Measurements from ENCODE around the gene NCAPD2. TPM values are rescaled to one million over a fixed set of nuclear protein-coding genes. Genes with fewer than 3 reads are reported as not detected.

The NCAPD2 gene
- total and polyA plus RNA-seq, 2 donors (not counting 1 experiment from before 2014, with no cell fraction given): 19.9 to 42.1 TPM

DNA sequence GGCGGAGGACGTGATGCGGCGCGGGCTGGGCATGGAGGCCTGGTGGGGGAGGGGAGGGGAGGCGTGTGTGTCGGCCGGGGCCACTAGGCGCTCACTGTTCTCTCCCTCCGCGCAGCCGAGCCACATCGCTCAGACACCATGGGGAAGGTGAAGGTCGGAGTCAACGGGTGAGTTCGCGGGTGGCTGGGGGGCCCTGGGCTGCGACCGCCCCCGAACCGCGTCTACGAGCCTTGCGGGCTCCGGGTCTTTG, 40.7 kb downstream of the NCAPD2 start:
- H3K4me2 ChIP-seq (replicated peaks; ENCODE audit: low read depth, low read length, poor library complexity, severe bottlenecking): peak overlapping the region; percentile 98
- ATAC-seq (ENCODE audit: low read depth): peak; percentile 59
- H3K9me3 ChIP-seq (ENCODE audit: control extremely low read depth in 1 of 3, control insufficient read depth in 2 of 3, insufficient read depth in 1 of 3, low read length in 2 of 3): no peaks in the 10 kb centered on the region
- TF ChIP-seq, protein P1, sequence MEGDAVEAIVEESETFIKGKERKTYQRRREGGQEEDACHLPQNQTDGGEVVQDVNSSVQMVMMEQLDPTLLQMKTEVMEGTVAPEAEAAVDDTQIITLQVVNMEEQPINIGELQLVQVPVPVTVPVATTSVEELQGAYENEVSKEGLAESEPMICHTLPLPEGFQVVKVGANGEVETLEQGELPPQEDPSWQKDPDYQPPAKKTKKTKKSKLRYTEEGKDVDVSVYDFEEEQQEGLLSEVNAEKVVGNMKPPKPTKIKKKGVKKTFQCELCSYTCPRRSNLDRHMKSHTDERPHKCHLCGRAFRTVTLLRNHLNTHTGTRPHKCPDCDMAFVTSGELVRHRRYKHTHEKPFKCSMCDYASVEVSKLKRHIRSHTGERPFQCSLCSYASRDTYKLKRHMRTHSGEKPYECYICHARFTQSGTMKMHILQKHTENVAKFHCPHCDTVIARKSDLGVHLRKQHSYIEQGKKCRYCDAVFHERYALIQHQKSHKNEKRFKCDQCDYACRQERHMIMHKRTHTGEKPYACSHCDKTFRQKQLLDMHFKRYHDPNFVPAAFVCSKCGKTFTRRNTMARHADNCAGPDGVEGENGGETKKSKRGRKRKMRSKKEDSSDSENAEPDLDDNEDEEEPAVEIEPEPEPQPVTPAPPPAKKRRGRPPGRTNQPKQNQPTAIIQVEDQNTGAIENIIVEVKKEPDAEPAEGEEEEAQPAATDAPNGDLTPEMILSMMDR (IDR thresholded peaks at IDR 0.05): no peak
- TF ChIP-seq EZH2 (IDR thresholded peaks at IDR 0.05; ENCODE audit: borderline replicate concordance, insufficient read depth, low read depth, low read length, poor library complexity, severe bottlenecking): no peak
- H3K4me1 ChIP-seq (ENCODE audit: control insufficient read depth in 2 of 2, insufficient read depth in 2 of 2, low read length in 2 of 2): peaks cover 27 to 40% of the 10 kb centered on the region in 2 donors
- peak overlapping the region; percentile 93 for H2AFZ ChIP-seq (ENCODE audit: insufficient read depth, low read depth, low read length, poor library complexity, severe bottlenecking)
- POLR2A ChIA-PET: interaction anchor here (0.7 to 5.4 kb wide), 11 partner anchors 20 to 317 kb away, joined by 3 to 39 read pairs (median 6); partner anchors contain the start of genes CD27, CDCA3, COPS7A and MRPL51
- H4K20me1 ChIP-seq (ENCODE audit: control insufficient read depth, insufficient read depth, low read length, poor library complexity, severe bottlenecking): peaks cover 31% of the 10 kb centered on the region
- H3K79me2 ChIP-seq (ENCODE audit: control insufficient read depth, insufficient read depth, low read length): peaks cover 10% of the 10 kb centered on the region
- peak overlapping the region; percentile 74 to 80 for H3K27ac ChIP-seq (ENCODE audit: low read length in 2 of 2)
- WGBS (ENCODE audit: insufficient coverage): 1% methylated on average over 24 of the region's 25 CpGs
- Mint-ChIP-seq H3K9me3 (ENCODE audit: insufficient read depth) (no peaks in the 10 kb centered on the region), H3K4me3 (peak overlapping the region; percentile 99), H3K27ac (peak overlapping the region; percentile 98), H3K4me1 (peaks cover 52% of the 10 kb centered on the region), H3K27me3 (no peaks in the 10 kb centered on the region)
- H3K9ac ChIP-seq (ENCODE audit: low read length): peak overlapping the region; percentile 88
- no peaks in the 10 kb centered on the region for H3K27me3 ChIP-seq (replicated peaks in 1 of 4; ENCODE audit: control extremely low read depth in 1 of 4, control insufficient read depth in 3 of 4, insufficient read depth in 4 of 4, low read length in 3 of 4)
- intact Hi-C loops (cut with micrococcal nuclease): loop anchor here (1.0 to 2.0 kb wide), 4 partner anchors 20 to 111 kb away; partner anchors contain the start of genes MRPL51 and VAMP1
- H3K4me3 ChIP-seq (ENCODE audit: control extremely low read depth in 1 of 5, extremely low read depth in 1 of 5, insufficient read depth in 1 of 5, low read depth in 2 of 5, low read length in 4 of 5): peak overlapping the region; percentile 71 to 97 (median 92)
- CTCF ChIA-PET: interaction anchor here (0.6 to 7.0 kb wide), 15 partner anchors 17 to 339 kb away, joined by 3 to 222 read pairs (median 4); partner anchors contain the start of genes COPS7A, MLF2 and VAMP1
- peaks cover 0 to 45% of the 10 kb centered on the region in 2 experiments for H3K36me3 ChIP-seq (replicated peaks in 1 of 2; ENCODE audit: control extremely low read depth in 1 of 2, control insufficient read depth in 1 of 2, extremely low read depth in 1 of 2, insufficient read depth in 2 of 2, low read length in 1 of 2)
- DNase-seq: no peak

DNA sequence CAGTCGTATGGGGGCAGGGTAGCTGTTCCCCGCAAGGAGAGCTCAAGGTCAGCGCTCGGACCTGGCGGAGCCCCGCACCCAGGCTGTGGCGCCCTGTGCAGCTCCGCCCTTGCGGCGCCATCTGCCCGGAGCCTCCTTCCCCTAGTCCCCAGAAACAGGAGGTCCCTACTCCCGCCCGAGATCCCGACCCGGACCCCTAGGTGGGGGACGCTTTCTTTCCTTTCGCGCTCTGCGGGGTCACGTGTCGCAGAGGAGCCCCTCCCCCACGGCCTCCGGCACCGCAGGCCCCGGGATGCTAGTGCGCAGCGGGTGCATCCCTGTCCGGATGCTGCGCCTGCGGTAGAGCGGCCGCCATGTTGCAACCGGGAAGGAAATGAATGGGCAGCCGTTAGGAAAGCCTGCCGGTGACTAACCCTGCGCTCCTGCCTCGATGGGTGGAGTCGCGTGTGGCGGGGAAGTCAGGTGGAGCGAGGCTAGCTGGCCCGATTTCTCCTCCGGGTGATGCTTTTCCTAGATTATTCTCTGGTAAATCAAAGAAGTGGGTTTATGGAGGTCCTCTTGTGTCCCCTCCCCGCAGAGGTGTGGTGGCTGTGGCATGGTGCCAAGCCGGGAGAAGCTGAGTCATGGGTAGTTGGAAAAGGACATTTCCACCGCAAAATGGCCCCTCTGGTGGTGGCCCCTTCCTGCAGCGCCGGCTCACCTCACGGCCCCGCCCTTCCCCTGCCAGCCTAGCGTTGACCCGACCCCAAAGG, 41.2 kb downstream of the NCAPD2 start:
- no peaks in the 10 kb centered on the region for H3K27me3 Mint-ChIP-seq
- Histone ChIP-seq H3K4me1 (ENCODE audit: control insufficient read depth in 2 of 2, insufficient read depth in 2 of 2, low read length in 2 of 2) (peaks cover 30 to 45% of the 10 kb centered on the region in 2 donors), H3K79me2 (ENCODE audit: control insufficient read depth, insufficient read depth, low read length) (peaks cover 10% of the 10 kb centered on the region), H3K9me3 (ENCODE audit: control extremely low read depth in 1 of 3, control insufficient read depth in 2 of 3, insufficient read depth in 1 of 3, low read length in 2 of 3) (no peaks in the 10 kb centered on the region), H3K27me3 (replicated peaks in 1 of 4; ENCODE audit: control extremely low read depth in 1 of 4, control insufficient read depth in 3 of 4, insufficient read depth in 4 of 4, low read length in 3 of 4) (no peaks in the 10 kb centered on the region), H2AFZ (ENCODE audit: insufficient read depth, low read depth, low read length, poor library complexity, severe bottlenecking) (peak overlapping the region; percentile 93), H4K20me1 (ENCODE audit: control insufficient read depth, insufficient read depth, low read length, poor library complexity, severe bottlenecking) (peaks cover 31% of the 10 kb centered on the region), H3K4me3 (ENCODE audit: control extremely low read depth in 1 of 5, extremely low read depth in 1 of 5, insufficient read depth in 1 of 5, low read depth in 2 of 5, low read length in 4 of 5) (peak overlapping the region; percentile 71 to 97 (median 92)), H3K4me2 (replicated peaks; ENCODE audit: low read depth, low read length, poor library complexity, severe bottlenecking) (peak overlapping the region; percentile 98), H3K36me3 (replicated peaks in 1 of 2; ENCODE audit: control extremely low read depth in 1 of 2, control insufficient read depth in 1 of 2, extremely low read depth in 1 of 2, insufficient read depth in 2 of 2, low read length in 1 of 2) (peaks cover 0 to 40% of the 10 kb centered on the region in 2 experiments), H3K9ac (ENCODE audit: low read length) (peak overlapping the region; percentile 88), H3K27ac (ENCODE audit: low read length in 2 of 2) (peak overlapping the region; percentile 74 to 80)
- ATAC-seq (ENCODE audit: low read depth) (peak; percentile 18), DNase-seq (peak; percentile 72)
- intact Hi-C loops (cut with micrococcal nuclease): loop anchor here (1.0 to 5.0 kb wide), 5 partner anchors 20 to 248 kb away; partner anchors contain the start of genes MRPL51 and VAMP1
- peaks cover 57% of the 10 kb centered on the region for H3K4me1 Mint-ChIP-seq
- TF ChIP-seq, protein P1 (IDR thresholded peaks at IDR 0.05): no peak
- TF ChIP-seq EZH2 (IDR thresholded peaks at IDR 0.05; ENCODE audit: borderline replicate concordance, insufficient read depth, low read depth, low read length, poor library complexity, severe bottlenecking): no peak
- peak overlapping the region; percentile 98 for H3K27ac Mint-ChIP-seq
- CTCF ChIA-PET: interaction anchor here (0.6 to 7.0 kb wide), 16 partner anchors 17 to 339 kb away, joined by 3 to 222 read pairs (median 6); partner anchors contain the start of genes COPS7A, IFFO1, MLF2 and MRPL51
- peak overlapping the region; percentile 99 for H3K4me3 Mint-ChIP-seq
- H3K9me3 Mint-ChIP-seq (ENCODE audit: insufficient read depth): no peaks in the 10 kb centered on the region
- WGBS (ENCODE audit: insufficient coverage): under 1% methylated on average over 52 of the region's 52 CpGs
- POLR2A ChIA-PET: interaction anchor here (0.7 to 5.4 kb wide), 12 partner anchors 19 to 316 kb away, joined by 3 to 39 read pairs (median 6); partner anchors contain the start of genes CD27, CDCA3, COPS7A and MRPL51

All from B cell (primary cell).